Ovary (tissue), 9 donors: ENCODE measurements around the gene DBNDD2. TPM values are rescaled to one million over a fixed set of nuclear protein-coding genes. Genes with fewer than 3 reads are reported as not detected.

Experiments used
- DNase-seq, 5 donors: peaks; one replicate each; pipeline ENCODE4 v3.0.0-alpha.2; 2019 to 2020
- H3K27ac ChIP-seq, 2 donors: fragments of 200-600 bp; one replicate each; pipeline versions ENCODE4 v1.5.1 to v1.8.0; 2019 to 2022
- H3K27me3 ChIP-seq: fragments of 200-600 bp; one replicate; pipeline ENCODE4 v1.8.0; 2022
- H3K36me3 ChIP-seq: fragments of 200-600 bp; sonication (generic); one replicate; pipeline ENCODE4 v1.5.1; 2019
- H3K4me1 ChIP-seq: one replicate; pipeline ENCODE4 v1.8.1; 2013; ENCODE audit warnings: mild to moderate bottlenecking, moderate library complexity; ENCODE audit not compliant: insufficient read depth
- H3K4me3 ChIP-seq: fragments of 200-600 bp; sonication (generic); one replicate; pipeline ENCODE4 v1.5.1; 2017
- H3K9me3 ChIP-seq, 2 donors: fragments of 200-600 bp in 1 of 2; sonication (generic) in 1 of 2; one replicate each; pipeline versions ENCODE4 v1.5.1 to v1.8.1; 2013 to 2019; ENCODE audit warnings: mild to moderate bottlenecking in 1 of 2, moderate library complexity in 1 of 2
- CTCF ChIP-seq, 3 donors: fragments of 450-650 bp in 2 of 3; fragments of 200-600 bp in 1 of 3; IDR thresholded peaks; one replicate each; pipeline versions ENCODE4 v1.5.1 to v1.8.0; 2016 to 2022; ENCODE audit warnings: antibody characterized with exemption in 3 of 3, mild to moderate bottlenecking in 1 of 3
- EP300 ChIP-seq: sonication (generic); formaldehyde crosslinking; IDR thresholded peaks from one replicate; pipeline ENCODE4 v1.6.1; 2017; ENCODE audit warnings: antibody characterized with exemption
- POLR2A ChIP-seq: fragments of 450-650 bp; IDR thresholded peaks from one replicate; pipeline ENCODE4 v1.6.1; 2017; ENCODE audit warnings: antibody characterized with exemption, mild to moderate bottlenecking, moderate library complexity
- WGBS, 3 donors: extraction: QIAGEN DNeasy Blood & Tissue Kit in 1 of 3; methylation state at CpG; one replicate each; pipeline versions ENCODE4 v1.1.5 to v1.1.7; 2013 to 2017; 5-methylcytosine and 5-hydroxymethylcytosine counted together
- intact Hi-C, 4 donors: fragments of 100-400 bp; cut with DNase I; formaldehyde crosslinking; loops; one replicate each; pipeline versions ENCODE4 v1.11.0 to v1.15.1; 2022 to 2023
- polyA plus RNA-seq, 2 donors: library from polyadenylated mRNA; stranded (reverse); fragments of 200-250 nt in 1 of 2; fragments of 350-450 nt in 1 of 2; fragmentation: Illumina TruSeq in 1 of 2; extraction: RNeasy Lipid Tissue Mini Kit (QIAGEN cat#74804) in 1 of 2; gene quantifications; one replicate each; pipeline ENCODE4 v1.2.3, GENCODE V29; 2013 to 2014
- total RNA-seq, 7 donors: library from RNA; depleted of rRNA in 2 of 7; stranded (reverse); fragments of >200 nt in 2 of 7; fragmentation: NEBNext Ultra II Directional in 3 of 7; extraction: Animal tissue kit (Norgen Biotek cat#: 25700) in 3 of 7; gene quantifications; one replicate each; pipeline versions ENCODE4 v1.1.0 to v1.2.4, GENCODE V29; 2016 to 2023
- donor health status: DM: no; HTN: no; CAD: no; lungs with moderate emphysema.
- donor health status: DM: no; HTN: no; CAD: no.
- donor health status: Bipolar disorder and iron deficiency.
- donor health status: DM: yes; HTN: yes; CAD: no.
- donor health status: DM: no; HTN: no; CAD: no.
- donor health status: DM: yes; HTN: yes; CAD: no.

DBNDD2 gene
- total and polyA plus RNA-seq, 9 donors: 18.4 to 63.2 (median 32.0) TPM

GRCh38 chr20:45374966-45375365 is 33.1 kb upstream of the DBNDD2 start:
- Histone ChIP-seq H3K4me3 (no peak overlapping the region), H3K27ac (no peak overlapping the region), H3K4me1 (peaks cover 5% of the 10 kb centered on the region), H3K36me3 (no peaks in the 10 kb centered on the region), H3K27me3 (no peaks in the 10 kb centered on the region), H3K9me3 (no peaks in the 10 kb centered on the region)
- no peak for DNase-seq
- intact Hi-C loops: loop anchor here in 3 of 4 donors (5.0 to 10.0 kb wide), 3 partner anchors 42 to 62 kb away; partner anchors contain the start of gene PIGT (in 1 of the 3)
- WGBS, 3 donors: 93 to 94% (median 93%) methylated on average over 14 of the region's 14 CpGs
- TF ChIP-seq EP300: no peak
- TF ChIP-seq CTCF (IDR thresholded peaks at IDR 0.05): no peak
- TF ChIP-seq POLR2A: no peak

- Histone ChIP-seq H3K27ac (no peak overlapping the region), H3K27me3 (no peaks in the 10 kb centered on the region), H3K36me3 (no peaks in the 10 kb centered on the region), H3K4me1 (peaks cover 5% of the 10 kb centered on the region), H3K9me3 (no peaks in the 10 kb centered on the region), H3K4me3 (no peak overlapping the region)
- DNase-seq: no peak
- intact Hi-C loops: loop anchor here in 1 of 4 donors (10.0 kb wide), 1 partner anchor 48 kb away; no protein-coding TSS in a partner anchor
- TF ChIP-seq CTCF (IDR thresholded peaks at IDR 0.05): no peak
- TF ChIP-seq EP300: no peak
- no peak for TF ChIP-seq POLR2A
- WGBS, 3 donors: 82 to 90% (median 85%) methylated on average over 11 of the region's 11 CpGs
Measured at GRCh38 chr20:45377269-45377668, 30.8 kb upstream of the DBNDD2 start.

GRCh38 chr20:45378191-45378590 is 29.9 kb upstream of the DBNDD2 start, which contains the start of gene TP53TG5:
Gene TP53TG5 (minus strand): TSS chr20:45378325. CDS start chr20:45378236, 89 bp downstream.
- TF ChIP-seq EP300 (no peak), CTCF (IDR thresholded peaks at IDR 0.05) (no peak), POLR2A (no peak)
- DNase-seq: no peak
- H3K36me3 ChIP-seq: no peaks in the 10 kb centered on the region
- H3K27ac ChIP-seq: no peak within 1 kb of the TSS
- no peaks in the 10 kb centered on the region for H3K27me3 ChIP-seq
- intact Hi-C loops: loop anchor here in 1 of 4 donors (10.0 kb wide), 1 partner anchor 47 kb away; no protein-coding TSS in a partner anchor
- no peaks in the 10 kb centered on the region for H3K9me3 ChIP-seq
- 90 to 100% (median 95%) methylated on average over 1 of the region's 1 CpG for WGBS, 3 donors
- H3K4me1 ChIP-seq: no peaks in the 10 kb centered on the region
- no peak within 1 kb of the TSS for H3K4me3 ChIP-seq

GRCh38 chr20:45387274-45387673 is 20.8 kb upstream of the DBNDD2 start:
- H3K4me1 ChIP-seq: no peaks in the 10 kb centered on the region
- no peak overlapping the region for H3K4me3 ChIP-seq
- no peaks in the 10 kb centered on the region for H3K9me3 ChIP-seq
- no peaks in the 10 kb centered on the region for H3K36me3 ChIP-seq
- 93 to 96% (median 94%) methylated on average over 1 of the region's 1 CpG for WGBS, 3 donors
- DNase-seq: no peak
- H3K27me3 ChIP-seq: no peaks in the 10 kb centered on the region
- TF ChIP-seq CTCF (IDR thresholded peaks at IDR 0.05) (no peak), POLR2A (no peak), EP300 (no peak)
- no peak overlapping the region for H3K27ac ChIP-seq
- intact Hi-C loops: no loop called here
